WTC11 (cell line): ENCODE data around the gene TAS1R1. TPM values are rescaled to one million over a fixed set of nuclear protein-coding genes. Genes with fewer than 3 reads are reported as not detected.

Source experiments
- ATAC-seq: fragments of 200-7000 bp; cut with Tn5 transposase; 2 replicates; pipeline ENCODE4 v1.10.0; 2021; ENCODE audit warnings: mild to moderate bottlenecking, moderate library complexity
- CTCF ChIA-PET: fragments of 300-600 bp; sonication (Branson Sonifier 250); formaldehyde crosslinking; loops from one replicate; lab custom pipeline; 2021; ENCODE audit warnings: antibody characterized with exemption; lab: Charles Lee
- POLR2A ChIA-PET: fragments of 350-600 bp; sonication (Branson Sonifier 250); formaldehyde crosslinking; loops from one replicate; lab custom pipeline; 2021; ENCODE audit warnings: antibody characterized with exemption; lab: Charles Lee
- DNase-seq: peaks from one replicate; pipeline ENCODE4 v3.0.0; 2021; ENCODE audit warnings: low spot score
- H3K27ac Mint-ChIP-seq: 2 replicates; pipeline ENCODE4 v1.8.0; 2021; ENCODE audit warnings: mixed read lengths
- H3K27me3 Mint-ChIP-seq: 2 replicates; pipeline ENCODE4 v1.8.0; 2021; ENCODE audit warnings: low read depth, mild to moderate bottlenecking, moderate library complexity, mixed read lengths
- H3K36me3 Mint-ChIP-seq: 2 replicates; pipeline ENCODE4 v1.8.0; 2021; ENCODE audit warnings: mixed read lengths
- H3K4me1 Mint-ChIP-seq: 2 replicates; pipeline ENCODE4 v1.8.0; 2022; ENCODE audit warnings: mixed read lengths
- H3K4me3 Mint-ChIP-seq: 2 replicates; pipeline ENCODE4 v1.8.0; 2021; ENCODE audit warnings: mild to moderate bottlenecking, moderate library complexity, mixed read lengths
- H3K9me3 Mint-ChIP-seq: 2 replicates; pipeline ENCODE4 v1.8.0; 2021; ENCODE audit warnings: mixed read lengths
- AR ChIP-seq: fragments of 250-450 bp; sonication (Bioruptor Pico); IDR thresholded peaks from 2 replicates; pipeline ENCODE4 v1.9.0; 2021; ENCODE audit warnings: mild to moderate bottlenecking
- ARID4B ChIP-seq: sonication (generic); formaldehyde crosslinking; IDR thresholded peaks from 2 replicates; pipeline ENCODE4 v1.8.0; 2023; ENCODE audit warnings: missing genetic modification reagents, mild to moderate bottlenecking, borderline replicate concordance
- FOXK1 ChIP-seq: sonication (generic); formaldehyde crosslinking; IDR thresholded peaks from 2 replicates; pipeline ENCODE4 v1.8.0; 2022; ENCODE audit warnings: mild to moderate bottlenecking, moderate library complexity, missing genetic modification reagents
- FOXP1 ChIP-seq: sonication (generic); formaldehyde crosslinking; IDR thresholded peaks from 2 replicates; pipeline ENCODE4 v1.8.0; 2022; ENCODE audit warnings: missing genetic modification reagents, mild to moderate bottlenecking, moderate library complexity, borderline replicate concordance
- GABPB1 ChIP-seq: sonication (generic); formaldehyde crosslinking; IDR thresholded peaks from 2 replicates; pipeline ENCODE4 v1.8.1; 2023; ENCODE audit warnings: mild to moderate bottlenecking, missing genetic modification reagents
- HMGXB4 ChIP-seq: sonication (generic); formaldehyde crosslinking; IDR thresholded peaks from 2 replicates; pipeline ENCODE4 v1.8.1; 2023; ENCODE audit warnings: mild to moderate bottlenecking, moderate library complexity, missing genetic modification reagents
- JUN ChIP-seq: sonication (generic); formaldehyde crosslinking; IDR thresholded peaks from 2 replicates; pipeline ENCODE4 v1.8.0; 2023; ENCODE audit warnings: mild to moderate bottlenecking, missing genetic modification reagents
- NFYB ChIP-seq: sonication (generic); formaldehyde crosslinking; conservative IDR thresholded peaks from 2 replicates; pipeline ENCODE4 v1.8.0; 2022; ENCODE audit warnings: low read depth, missing genetic modification reagents
- OVOL2 ChIP-seq: fragments of 250-450 bp; sonication (Bioruptor Pico); IDR thresholded peaks from 2 replicates; pipeline ENCODE4 v1.9.0; 2021; ENCODE audit warnings: mild to moderate bottlenecking, borderline replicate concordance
- SMAD3 ChIP-seq: sonication (generic); formaldehyde crosslinking; IDR thresholded peaks from 2 replicates; pipeline ENCODE4 v1.8.0; 2022; ENCODE audit warnings: missing genetic modification reagents, mild to moderate bottlenecking, borderline replicate concordance
- TCF7 ChIP-seq: sonication (generic); formaldehyde crosslinking; IDR thresholded peaks from 2 replicates; pipeline ENCODE4 v1.8.0; 2022; ENCODE audit warnings: mild to moderate bottlenecking, low read depth, missing genetic modification reagents, moderate library complexity
- TP53 ChIP-seq: sonication (generic); formaldehyde crosslinking; IDR thresholded peaks from 2 replicates; pipeline ENCODE4 v1.8.1; 2023; ENCODE audit warnings: mild to moderate bottlenecking, missing genetic modification reagents
- total RNA-seq: library from RNA; stranded (reverse); gene quantifications from 3 replicates; pipeline ENCODE4 v1.2.3, GENCODE V29; 2021
- TF ChIP-seq, protein P1 (sequence below): fragments of 250-450 bp; sonication (Bioruptor Pico); IDR thresholded peaks from 2 replicates; pipeline ENCODE4 v1.9.0; 2021; ENCODE audit warnings: moderate library complexity, mild to moderate bottlenecking, inconsistent platforms, borderline replicate concordance

TAS1R1 gene
- total RNA-seq, 1 experiment from 2014 or later = 0.11 TPM

- TF ChIP-seq ARID4B = peak; percentile 46
- TF ChIP-seq FOXK1 (CRISPR knock-in tag) = 0 out of 2 replicates have a peak, but pooled peaks have one; percentile 27
- peak; percentile 14; the same call in 1 of the 2 replicates for TF ChIP-seq SMAD3 (CRISPR knock-in tag)
- TF ChIP-seq JUN (CRISPR knock-in tag) = peak; percentile 59; the same call in 1 of the 2 replicates
- peak; percentile 64; the same call in 1 of the 2 replicates for TF ChIP-seq HMGXB4 (CRISPR knock-in tag)
- peak; percentile 60; the same call in 1 of the 2 replicates for TF ChIP-seq TCF7 (CRISPR knock-in tag)
- TF ChIP-seq NFYB (CRISPR knock-in tag) = 0 out of 2 replicates have a peak, but pooled peaks have one; percentile 13
- peak; percentile 55 for TF ChIP-seq FOXP1 (CRISPR knock-in tag)
Measured at GRCh38 chr1:6624710-6625583, 69.8 kb downstream of the TAS1R1 start, which contains the start of gene THAP3 (continued).

DNA sequence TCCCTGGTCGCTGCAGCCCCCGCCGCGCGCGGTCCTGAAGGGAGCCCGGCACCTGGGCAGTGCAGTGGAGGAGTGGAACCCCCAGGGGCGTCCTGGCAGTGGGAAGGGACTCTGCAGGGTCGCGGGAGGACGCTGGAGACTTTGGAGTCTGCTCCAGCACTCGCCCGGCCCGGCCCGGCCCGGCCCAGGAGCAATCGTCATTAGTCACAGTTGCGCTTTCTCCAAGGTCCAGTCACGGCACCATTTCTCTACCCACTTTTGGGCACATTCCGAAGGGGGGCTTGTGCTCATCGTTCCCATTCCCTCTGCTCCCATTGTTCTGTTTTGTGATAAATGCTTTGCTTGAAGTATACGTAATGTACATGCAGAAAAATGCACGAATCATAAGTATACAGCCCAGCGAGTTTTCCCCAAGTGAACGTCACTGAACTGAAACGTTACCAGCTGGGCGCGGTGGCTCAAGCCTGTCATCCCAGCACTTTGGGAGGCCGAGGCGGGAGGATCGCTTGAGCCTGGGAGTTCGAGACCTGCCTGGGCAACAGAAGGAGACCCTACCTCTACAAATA lies 70.6 kb downstream of the TAS1R1 start:
- H3K36me3 Mint-ChIP-seq = peaks cover 44% of the 10 kb centered on the region
- ATAC-seq (no peak), DNase-seq (no peak)
- H3K4me3 Mint-ChIP-seq = peak overlapping the region; percentile 89
- no peaks in the 10 kb centered on the region; the same call in 1 of the 2 replicates for H3K27me3 Mint-ChIP-seq
- peaks cover 14% of the 10 kb centered on the region for H3K4me1 Mint-ChIP-seq
- ChIA-PET POLR2A (interaction anchor here (1.1 kb wide), 1 partner anchor 21 kb away, joined by 3 read pairs; no protein-coding TSS in a partner anchor), CTCF (interaction anchor here (0.7 to 2.5 kb wide), 5 partner anchors 9 to 770 kb away, joined by 3 to 8 read pairs (median 8); no protein-coding TSS in a partner anchor)
- H3K27ac Mint-ChIP-seq = peak overlapping the region; percentile 41; the same call in 1 of the 2 replicates
- TF ChIP-seq, protein P1, sequence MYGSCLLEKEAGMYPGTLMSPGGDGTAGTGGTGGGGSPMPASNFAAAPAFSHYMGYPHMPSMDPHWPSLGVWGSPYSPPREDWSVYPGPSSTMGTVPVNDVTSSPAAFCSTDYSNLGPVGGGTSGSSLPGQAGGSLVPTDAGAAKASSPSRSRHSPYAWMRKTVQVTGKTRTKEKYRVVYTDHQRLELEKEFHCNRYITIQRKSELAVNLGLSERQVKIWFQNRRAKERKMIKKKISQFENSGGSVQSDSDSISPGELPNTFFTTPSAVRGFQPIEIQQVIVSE = no peak
- TF ChIP-seq OVOL2 (CRISPR knock-in tag) (no peak), FOXP1 (CRISPR knock-in tag) (0 out of 2 replicates have a peak, but pooled peaks have one; percentile 5)
- no peaks in the 10 kb centered on the region for H3K9me3 Mint-ChIP-seq

- Mint-ChIP-seq H3K9me3 (no peaks in the 10 kb centered on the region), H3K27ac (0 out of 2 replicates have a peak overlapping the region, but pooled peaks have one; percentile 9), H3K4me3 (peak overlapping the region; percentile 89), H3K36me3 (peaks cover 34% of the 10 kb centered on the region), H3K27me3 (no peaks in the 10 kb centered on the region; the same call in 1 of the 2 replicates), H3K4me1 (peaks cover 14% of the 10 kb centered on the region)
- ATAC-seq = no peak
- no peak for DNase-seq
- POLR2A ChIA-PET = no interaction called here
- TF ChIP-seq AR (CRISPR knock-in tag) (no peak), TP53 (no peak), GABPB1 (no peak)
- CTCF ChIA-PET = no interaction called here
Measured at GRCh38 chr1:6627031-6627430, 71.9 kb downstream of the TAS1R1 start.
